Testis (tissue), 3 donors: ENCODE measurements around the gene IGSF1. TPM values are rescaled to one million over a fixed set of nuclear protein-coding genes. Genes with fewer than 3 reads are reported as not detected.
"Not testable (repeated sequence)": the region's sequence is repeated elsewhere in the genome, so short reads cannot be mapped to it uniquely, and the experiment has no call there.

Experiments
- DNase-seq: peaks from one replicate; pipeline ENCODE4 v3.0.0-alpha.2; 2019
- H3K27ac ChIP-seq, 2 donors: fragments of 200-600 bp; sonication (generic); one replicate each; pipeline ENCODE4 v1.5.1; 2019
- H3K27me3 ChIP-seq: fragments of 200-600 bp; sonication (generic); one replicate; pipeline ENCODE4 v1.5.1; 2019
- H3K36me3 ChIP-seq: fragments of 200-600 bp; sonication (generic); one replicate; pipeline ENCODE4 v1.5.1; 2017; ENCODE audit warnings: low read depth; ENCODE audit errors: missing control alignments
- H3K4me1 ChIP-seq: fragments of 200-600 bp; sonication (generic); one replicate; pipeline ENCODE4 v1.5.1; 2019
- H3K4me3 ChIP-seq, 2 donors: fragments of 200-600 bp; sonication (generic); one replicate each; pipeline ENCODE4 v1.5.1; 2017 to 2019
- H3K9me3 ChIP-seq: fragments of 200-600 bp; sonication (generic); one replicate; pipeline ENCODE4 v1.5.1; 2017
- CTCF ChIP-seq, 3 experiments: fragments of 450-650 bp in 2 of 3; fragments of 200-600 bp in 1 of 3; sonication (generic) in 1 of 3; IDR thresholded peaks; one replicate each; pipeline ENCODE4 v1.5.1; 2016 to 2019; ENCODE audit warnings: antibody characterized with exemption in 3 of 3, mild to moderate bottlenecking in 2 of 3, moderate library complexity in 1 of 3
- POLR2A ChIP-seq: fragments of 450-650 bp; IDR thresholded peaks from one replicate; pipeline ENCODE4 v1.6.1; 2017; ENCODE audit warnings: antibody characterized with exemption, mild to moderate bottlenecking, moderate library complexity
- whole genome bisulfite sequencing, 2 donors: methylation state at CpG; one replicate each; pipeline ENCODE4 v1.1.5; 2018; 5-methylcytosine and 5-hydroxymethylcytosine counted together
- intact Hi-C: fragments of 100-400 bp; cut with DNase I; formaldehyde crosslinking; loops from one replicate; pipeline ENCODE4 v1.15.1; 2023; ENCODE audit warnings: low total_unique reads
- polyA plus RNA-seq: library from polyadenylated mRNA; stranded (reverse); fragments of 350-450 nt; fragmentation: Illumina TruSeq; extraction: RNeasy Lipid Tissue Mini Kit (QIAGEN cat#74804); gene quantifications from one replicate; pipeline ENCODE4 v1.2.3, GENCODE V29; 2014; ENCODE audit warnings: low read depth, low replicate concordance; ENCODE audit not compliant: insufficient read depth
- total RNA-seq, 2 donors: library from RNA; depleted of rRNA; stranded (reverse); fragments of >200 nt; gene quantifications; one replicate each; pipeline ENCODE4 v1.2.3, GENCODE V29; 2016

Gene IGSF1
- total and polyA plus RNA-seq, 3 donors from 2014 or later: 19.4 to 46.3 (median 26.1) TPM

- DNase-seq: no peak
- H3K36me3 ChIP-seq: no peaks in the 10 kb centered on the region
- TF ChIP-seq CTCF (IDR thresholded peaks at IDR 0.05) (no peak), POLR2A (no peak)
- H3K9me3 ChIP-seq: no peaks in the 10 kb centered on the region
- H3K4me1 ChIP-seq: no peaks in the 10 kb centered on the region
- no peak overlapping the region for H3K4me3 ChIP-seq
- no peaks in the 10 kb centered on the region for H3K27me3 ChIP-seq
- no peak overlapping the region for H3K27ac ChIP-seq
- intact Hi-C loops: no loop called here
- 88 to 91% methylated on average over 6 to 7 of the region's 7 CpGs for WGBS, 2 donors
Measured at GRCh38 chrX:131264665-131265064, 24.4 kb downstream of the IGSF1 start.

GRCh38 chrX:131264053-131264452 lies 25.1 kb downstream of the IGSF1 start:
- Histone ChIP-seq H3K27me3 (no peaks in the 10 kb centered on the region), H3K4me3 (no peak overlapping the region), H3K9me3 (no peaks in the 10 kb centered on the region), H3K36me3 (no peaks in the 10 kb centered on the region), H3K27ac (no peak overlapping the region), H3K4me1 (no peaks in the 10 kb centered on the region)
- intact Hi-C loops: no loop called here
- DNase-seq: no peak
- TF ChIP-seq POLR2A (no peak), CTCF (IDR thresholded peaks at IDR 0.05) (no peak)
- 62 to 63% methylated on average over 2 of the region's 2 CpGs for WGBS, 2 donors

GRCh38 chrX:131262738-131263679 lies 26.1 kb downstream of the IGSF1 start:
- TF ChIP-seq CTCF (IDR thresholded peaks at IDR 0.05) (no peak), POLR2A (no peak)
- Histone ChIP-seq H3K27ac (no peak overlapping the region), H3K4me1 (no peaks in the 10 kb centered on the region), H3K4me3 (no peak overlapping the region), H3K27me3 (no peaks in the 10 kb centered on the region), H3K9me3 (no peaks in the 10 kb centered on the region), H3K36me3 (no peaks in the 10 kb centered on the region)
- intact Hi-C loops: no loop called here
- no peak for DNase-seq
- 62 to 66% methylated on average over 9 to 13 of the region's 13 CpGs for WGBS, 2 donors

GRCh38 chrX:131262200-131262599 lies 26.9 kb downstream of the IGSF1 start:
- Histone ChIP-seq H3K4me1 (no peaks in the 10 kb centered on the region), H3K36me3 (no peaks in the 10 kb centered on the region), H3K9me3 (no peaks in the 10 kb centered on the region), H3K27ac (no peak overlapping the region), H3K27me3 (no peaks in the 10 kb centered on the region), H3K4me3 (no peak overlapping the region)
- no peak for DNase-seq
- no peak for TF ChIP-seq POLR2A
- no peak for TF ChIP-seq CTCF (IDR thresholded peaks at IDR 0.05)
- intact Hi-C loops: no loop called here

GRCh38 chrX:131257367-131257766 lies 31.7 kb downstream of the IGSF1 start:
- no peak for DNase-seq
- H3K9me3 ChIP-seq: no peaks in the 10 kb centered on the region
- no peak for TF ChIP-seq POLR2A
- TF ChIP-seq CTCF (IDR thresholded peaks at IDR 0.05): no peak
- no peaks in the 10 kb centered on the region for H3K4me1 ChIP-seq
- H3K36me3 ChIP-seq: no peaks in the 10 kb centered on the region
- no peak overlapping the region for H3K27ac ChIP-seq
- intact Hi-C loops: no loop called here
- no peak overlapping the region for H3K4me3 ChIP-seq
- no peaks in the 10 kb centered on the region for H3K27me3 ChIP-seq

GRCh38 chrX:131250984-131251738 lies 37.9 kb downstream of the IGSF1 start:
- H3K4me1 ChIP-seq, H3K4me3 ChIP-seq, H3K36me3 ChIP-seq, H3K27ac ChIP-seq, DNase-seq, H3K27me3 ChIP-seq, H3K9me3 ChIP-seq, intact Hi-C loops: not testable (repeated sequence)
- WGBS, 2 donors: 77 to 87% methylated on average over 8 to 19 of the region's 36 CpGs
